CD4-positive, alpha-beta T cell treated with Interleukin-12 subunit alpha and Interleukin-12 subunit beta, for 1 hour (primary cell): ENCODE data around the gene TMEM200A.
A peak's percentile ranks its signal among the peaks of the same experiment; 100 is the strongest.
"Not testable (repeated sequence)": the region's sequence is repeated elsewhere in the genome, so short reads cannot be mapped to it uniquely, and the experiment has no call there.

Experiments used
- DNase-seq: peaks from one replicate; pipeline ENCODE4 v3.0.0-alpha.2; 2020

TMEM200A gene

GRCh38 chr6:130365166-130366106 is at the start of gene TMEM200A:
TSS of gene TMEM200A (plus strand) at chr6:130366017. CDS start at chr6:130440423, 74,406 bp downstream.
- DNase-seq: peak; percentile 45

- DNase-seq: no peak
Observed at GRCh38 chr6:130320908-130321307, 44.9 kb upstream of the TMEM200A start.

GRCh38 chr6:130322673-130323268 is 43.0 kb upstream of the TMEM200A start:
- DNase-seq: peak; percentile 67

GRCh38 chr6:130324657-130325056 is 41.2 kb upstream of the TMEM200A start:
- no peak for DNase-seq

GRCh38 chr6:130326496-130326895 is 39.3 kb upstream of the TMEM200A start:
- DNase-seq: no peak

- DNase-seq: no peak
Observed at GRCh38 chr6:130337534-130337933, 28.3 kb upstream of the TMEM200A start.

- DNase-seq: not testable (repeated sequence)
Observed at GRCh38 chr6:130346324-130346723, 19.5 kb upstream of the TMEM200A start.

GRCh38 chr6:130354322-130354721 is 11.5 kb upstream of the TMEM200A start:
- DNase-seq: no peak

GRCh38 chr6:130355572-130355971 is 10.2 kb upstream of the TMEM200A start:
- DNase-seq: no peak

GRCh38 chr6:130357436-130357835 is 8.4 kb upstream of the TMEM200A start:
- no peak for DNase-seq

- no peak for DNase-seq
Observed at GRCh38 chr6:130359736-130360135, 6.1 kb upstream of the TMEM200A start.

GRCh38 chr6:130362128-130362527 is 3.7 kb upstream of the TMEM200A start:
- peak; percentile 23 for DNase-seq

GRCh38 chr6:130364224-130364780 is 1.5 kb upstream of the TMEM200A start:
- no peak for DNase-seq

- DNase-seq: peak; percentile 27
Observed at GRCh38 chr6:130366107-130367005, 539 bp downstream of the TMEM200A start.

- DNase-seq: peak; percentile 22
Observed at GRCh38 chr6:130367767-130368166, 1.9 kb downstream of the TMEM200A start.

- DNase-seq: no peak
Observed at GRCh38 chr6:130368576-130368975, 2.8 kb downstream of the TMEM200A start.

GRCh38 chr6:130369831-130370230 is 4.0 kb downstream of the TMEM200A start:
- no peak for DNase-seq

- no peak for DNase-seq
Observed at GRCh38 chr6:130371921-130372420, 6.2 kb downstream of the TMEM200A start.

GRCh38 chr6:130372786-130373185 is 7.0 kb downstream of the TMEM200A start:
- DNase-seq: no peak

- no peak for DNase-seq
Observed at GRCh38 chr6:130373992-130374391, 8.2 kb downstream of the TMEM200A start.

- DNase-seq: no peak
Observed at GRCh38 chr6:130376936-130377335, 11.1 kb downstream of the TMEM200A start.

- no peak for DNase-seq
Observed at GRCh38 chr6:130377371-130377770, 11.6 kb downstream of the TMEM200A start.

GRCh38 chr6:130377915-130378314 is 12.1 kb downstream of the TMEM200A start:
- no peak for DNase-seq
